Stimulated activated CD4-positive, alpha-beta T cell treated with anti-CD3 and anti-CD28 coated beads, Interleukin-2, amount 100 ng/mL, for 24 hours (primary cell): ENCODE data around the gene TAF3.

Source experiments
- DNase-seq, 2 donors: peaks; one replicate each; pipeline ENCODE4 v3.0.0-alpha.2; 2020

Gene TAF3

DNA sequence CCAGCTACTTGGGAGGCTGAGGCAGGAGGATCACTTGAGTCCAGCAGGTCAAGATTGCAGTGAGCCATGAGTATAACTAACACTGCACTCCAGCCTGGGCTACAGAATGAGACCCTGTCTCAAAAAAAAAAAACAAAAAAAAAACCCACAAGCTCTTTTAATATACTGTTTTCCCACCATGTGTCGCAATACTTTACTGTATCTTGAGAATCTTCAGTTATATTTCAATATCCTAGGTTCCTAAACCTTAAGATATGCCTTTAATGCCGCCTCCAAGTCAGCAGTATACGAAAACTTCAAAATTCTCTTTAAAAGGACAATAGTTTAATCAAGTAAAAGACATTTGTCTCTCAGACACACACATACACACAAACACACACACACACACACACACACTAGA, 62.8 kb downstream of the TAF3 start:
- no peak for DNase-seq

DNA sequence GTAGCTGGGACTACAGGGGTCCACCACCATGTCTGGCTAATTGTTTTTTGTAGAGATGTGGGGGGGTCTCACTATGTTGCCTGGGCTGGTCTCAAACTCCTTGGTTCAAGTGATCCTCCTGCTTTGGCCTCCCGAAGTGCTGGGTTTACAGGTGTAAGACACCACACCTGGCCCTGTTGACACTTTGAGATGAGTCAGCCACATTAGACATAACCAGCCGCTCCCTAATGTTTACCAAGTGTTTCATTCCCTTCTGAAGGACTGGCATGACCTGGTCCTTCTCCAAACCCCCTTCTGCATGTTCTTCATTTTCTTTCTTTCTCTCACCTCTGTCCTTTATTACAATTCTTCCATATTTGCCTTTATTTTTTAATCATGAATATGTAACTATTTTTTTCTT, 67.8 kb downstream of the TAF3 start:
- no peak for DNase-seq

DNA sequence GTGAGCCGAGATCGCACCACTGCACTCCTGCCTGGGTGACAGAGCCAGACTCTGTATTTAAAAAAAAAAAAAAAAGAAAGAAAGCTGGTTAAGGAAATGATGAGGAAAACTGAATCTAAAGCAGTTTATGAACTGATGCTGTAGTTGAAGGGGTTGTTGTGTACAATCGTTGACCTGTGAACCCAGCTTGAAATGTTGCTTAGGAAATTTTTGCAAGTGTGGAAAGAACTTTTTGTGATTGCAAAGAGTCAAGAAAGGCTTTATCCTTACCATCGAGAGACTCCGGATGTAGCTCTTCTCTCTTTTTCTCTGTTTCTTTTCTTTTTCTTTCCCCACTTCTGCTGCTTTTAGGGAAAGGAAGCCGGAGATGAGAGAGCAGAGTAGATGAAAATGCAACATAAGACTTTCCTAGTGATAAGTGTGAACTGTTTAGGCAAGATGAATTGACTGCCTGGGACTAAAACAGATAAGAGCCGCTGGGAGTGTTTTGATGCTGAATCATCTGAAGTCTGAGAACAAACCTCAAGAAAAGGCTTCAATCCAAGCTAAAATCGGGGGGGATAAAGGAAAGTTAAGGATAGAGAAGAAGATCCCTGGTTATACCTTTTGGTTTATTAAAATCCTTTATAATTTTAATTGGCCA, 69.0 kb downstream of the TAF3 start:
- DNase-seq = no peak

DNA sequence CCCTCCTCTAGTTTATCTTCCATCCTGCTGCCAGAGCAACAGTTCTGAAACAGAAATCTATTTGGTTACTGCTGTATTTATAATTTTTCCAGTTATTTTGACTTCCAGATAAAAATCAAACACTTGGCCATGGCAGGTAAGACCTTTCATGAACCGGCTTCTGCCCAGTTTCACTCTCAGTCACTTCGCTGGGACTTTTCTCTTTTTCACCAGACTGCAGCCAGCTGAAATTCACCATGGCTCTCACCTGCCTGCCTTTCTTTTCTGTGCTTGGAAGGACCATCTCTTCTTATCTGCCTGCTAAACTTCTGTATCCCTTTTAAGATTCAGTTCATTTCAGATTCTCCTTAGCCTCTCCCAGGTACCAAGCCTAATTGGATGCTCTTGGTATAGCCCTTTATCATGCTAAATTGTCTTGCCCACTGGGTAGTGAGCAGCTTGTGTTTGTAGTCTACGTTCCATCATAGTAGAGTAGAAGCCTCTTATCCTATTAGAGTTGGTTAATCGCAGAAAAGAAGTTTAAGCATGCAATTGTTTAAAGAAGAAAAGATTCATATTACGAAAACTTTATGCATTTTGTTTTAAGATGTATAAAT, 71.7 kb downstream of the TAF3 start:
- DNase-seq = no peak

DNA sequence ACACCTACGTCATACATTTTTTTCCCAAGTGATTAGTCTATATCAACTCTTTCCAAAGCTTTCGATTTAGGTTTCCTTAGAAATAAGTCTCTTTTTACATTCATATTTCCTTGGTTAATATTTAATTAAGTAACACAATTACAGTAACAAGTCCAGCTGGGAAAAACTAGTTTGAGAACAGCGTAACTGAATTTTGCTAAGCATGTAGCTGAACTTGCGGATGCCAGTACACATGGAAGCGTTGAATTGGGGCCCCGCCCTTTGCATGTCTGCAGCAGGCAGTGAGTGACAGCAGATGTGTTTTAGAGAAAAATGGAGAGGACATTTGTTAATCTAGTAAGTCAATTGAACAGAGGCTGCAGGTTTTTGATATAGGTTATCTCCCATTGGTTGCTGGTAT, 72.5 kb downstream of the TAF3 start:
- DNase-seq = no peak

DNA sequence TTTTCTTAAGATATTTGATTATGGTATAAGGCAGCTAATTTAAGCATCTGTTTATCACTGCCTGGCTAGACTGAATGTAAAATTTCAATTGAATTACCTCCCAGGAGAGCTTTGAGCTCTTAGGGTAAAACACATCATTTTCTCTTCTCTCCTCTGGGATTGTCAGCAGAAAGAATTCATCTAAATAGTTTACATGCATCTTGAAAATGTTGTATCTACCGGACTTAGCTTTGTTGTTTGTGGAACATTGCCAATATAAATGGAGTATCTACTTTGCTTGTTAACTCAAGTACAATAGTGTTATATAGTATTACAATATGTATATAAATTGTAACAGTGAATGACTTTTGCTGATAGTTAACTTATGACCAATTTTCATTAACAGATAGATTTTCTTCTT, 73.3 kb downstream of the TAF3 start:
- no peak for DNase-seq

DNA sequence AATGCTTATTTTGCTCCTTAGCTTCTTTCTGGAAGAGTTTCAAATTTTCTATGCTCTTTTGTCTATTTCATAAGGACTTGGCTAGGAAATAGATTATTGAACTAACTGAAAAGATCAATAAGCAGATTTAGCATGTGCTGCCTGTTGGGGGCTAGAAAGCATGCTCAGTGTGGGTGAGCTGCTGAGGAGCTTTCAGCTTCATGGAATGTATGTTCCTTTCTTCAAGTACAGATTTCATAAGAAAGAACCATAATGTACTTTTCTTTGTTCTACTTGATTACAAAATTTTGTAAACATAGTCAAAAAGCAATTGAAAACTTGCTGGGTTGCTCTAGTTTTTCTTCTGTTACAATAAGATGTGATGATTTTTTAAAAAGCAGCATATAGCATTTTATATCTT, 73.8 kb downstream of the TAF3 start:
- DNase-seq = no peak

DNA sequence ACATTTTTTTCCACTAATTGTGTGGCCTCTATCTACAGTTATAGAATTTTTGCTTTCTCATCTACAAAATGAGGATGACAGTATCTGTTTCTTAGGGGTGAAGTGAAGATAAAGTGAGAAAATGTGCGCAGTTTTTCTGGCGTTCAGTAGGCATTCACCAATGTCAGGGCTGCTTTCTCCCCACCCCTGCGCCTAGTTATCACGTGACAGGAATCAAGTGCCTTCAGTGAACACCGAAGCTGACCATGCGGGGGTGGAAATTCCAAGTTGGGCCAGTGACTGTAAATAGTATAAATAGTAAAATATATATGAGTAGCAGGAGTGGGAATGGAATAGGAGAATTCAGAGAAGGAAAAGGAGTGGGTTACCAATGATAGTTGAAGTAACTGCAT, 77.4 kb downstream of the TAF3 start:
- no peak for DNase-seq

DNA sequence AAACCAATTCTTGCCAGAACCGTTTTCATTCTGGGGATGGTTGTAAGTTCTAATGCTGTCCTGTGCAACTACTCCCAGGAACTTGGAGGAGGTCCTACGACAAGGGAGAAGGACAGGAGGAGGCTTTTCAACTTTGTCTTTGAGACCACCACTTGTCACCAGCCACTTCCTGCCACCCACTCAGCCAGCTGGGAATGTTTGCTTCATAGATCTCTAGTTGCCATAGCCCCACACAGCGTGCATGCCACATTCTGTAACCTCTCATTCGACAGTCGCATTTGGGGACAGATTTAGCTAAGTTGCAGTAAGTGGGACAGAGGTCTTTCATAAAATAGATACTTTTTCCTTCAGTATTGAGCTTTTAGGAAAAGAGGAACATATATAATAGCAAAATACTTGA, 78.0 kb downstream of the TAF3 start:
- DNase-seq = no peak

DNA sequence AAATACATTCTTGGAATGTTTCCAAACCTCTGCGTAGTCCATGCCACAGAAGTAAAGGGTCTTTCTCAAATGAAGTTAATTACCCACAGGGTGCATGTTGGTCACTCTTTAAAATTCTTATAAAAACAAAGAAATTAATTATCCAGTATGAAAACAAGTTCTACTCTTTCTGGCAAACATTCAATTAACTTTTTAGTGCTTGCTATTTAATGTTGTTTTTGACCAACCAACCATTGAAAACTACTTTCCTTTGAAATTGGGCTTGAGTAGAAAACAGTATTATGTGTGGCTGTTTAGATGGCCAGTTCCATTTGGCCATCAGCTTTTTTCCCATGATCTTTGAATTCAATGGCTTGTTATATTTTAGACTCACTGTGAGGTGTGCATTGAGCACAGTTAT, 83.0 kb downstream of the TAF3 start:
- DNase-seq = no peak

DNA sequence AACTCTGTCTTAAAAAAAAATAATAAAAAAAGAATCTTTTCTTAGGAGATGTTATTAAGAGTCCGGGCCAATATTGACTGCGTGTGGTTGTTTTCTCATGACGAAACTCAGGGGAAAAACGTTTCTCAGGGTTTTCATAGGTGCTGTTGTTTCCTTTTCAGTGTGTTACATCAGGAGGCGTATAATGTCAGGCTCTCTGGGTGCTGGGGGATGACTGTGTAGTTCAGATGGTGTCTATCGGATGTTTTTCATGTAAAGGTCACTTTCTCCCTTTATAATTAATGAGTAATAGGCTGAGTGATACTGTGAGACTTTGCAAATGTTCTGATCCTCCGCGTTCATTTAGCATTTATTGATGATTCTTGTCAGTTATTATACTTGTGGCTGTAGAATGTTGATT, 84.1 kb downstream of the TAF3 start:
- DNase-seq = no peak

DNA sequence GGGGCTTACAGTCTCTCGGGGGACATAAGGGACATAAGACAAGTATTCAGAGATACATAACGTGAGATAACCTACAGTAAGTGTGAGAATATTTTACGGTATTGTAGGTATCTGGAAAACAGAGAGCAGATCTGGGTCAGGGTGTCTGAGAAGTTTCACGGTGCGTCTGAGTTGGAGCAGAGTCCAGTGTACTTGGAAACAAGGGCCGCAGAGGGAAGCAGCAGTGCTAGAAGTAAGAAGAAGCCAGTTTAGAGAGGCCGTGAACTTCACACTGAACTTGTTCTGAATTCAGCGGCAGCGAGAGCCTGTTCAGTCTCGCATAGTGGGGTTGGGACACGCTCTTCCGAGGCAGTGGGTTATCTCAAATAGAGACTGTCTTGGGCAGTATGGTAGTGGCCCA, 85.5 kb downstream of the TAF3 start:
- no peak for DNase-seq

DNA sequence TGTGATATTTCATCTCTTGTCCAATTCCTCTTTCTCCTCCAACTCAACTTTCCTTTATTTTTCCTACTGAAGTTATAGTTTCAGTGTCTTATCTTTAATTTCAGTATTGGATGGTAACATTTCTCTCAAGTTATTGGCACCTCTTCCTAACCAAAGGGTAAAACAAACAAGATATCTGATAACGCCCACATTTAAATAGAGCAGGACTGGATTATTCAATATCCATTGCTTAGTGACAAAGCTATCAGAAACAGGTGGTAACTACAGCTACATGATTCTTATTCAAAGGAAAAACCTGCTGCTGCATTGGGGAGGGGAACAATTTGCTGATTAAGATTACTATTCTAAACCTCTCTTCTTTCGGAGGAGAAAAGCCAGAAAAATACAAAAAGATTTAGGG, 87.8 kb downstream of the TAF3 start:
- no peak for DNase-seq

DNA sequence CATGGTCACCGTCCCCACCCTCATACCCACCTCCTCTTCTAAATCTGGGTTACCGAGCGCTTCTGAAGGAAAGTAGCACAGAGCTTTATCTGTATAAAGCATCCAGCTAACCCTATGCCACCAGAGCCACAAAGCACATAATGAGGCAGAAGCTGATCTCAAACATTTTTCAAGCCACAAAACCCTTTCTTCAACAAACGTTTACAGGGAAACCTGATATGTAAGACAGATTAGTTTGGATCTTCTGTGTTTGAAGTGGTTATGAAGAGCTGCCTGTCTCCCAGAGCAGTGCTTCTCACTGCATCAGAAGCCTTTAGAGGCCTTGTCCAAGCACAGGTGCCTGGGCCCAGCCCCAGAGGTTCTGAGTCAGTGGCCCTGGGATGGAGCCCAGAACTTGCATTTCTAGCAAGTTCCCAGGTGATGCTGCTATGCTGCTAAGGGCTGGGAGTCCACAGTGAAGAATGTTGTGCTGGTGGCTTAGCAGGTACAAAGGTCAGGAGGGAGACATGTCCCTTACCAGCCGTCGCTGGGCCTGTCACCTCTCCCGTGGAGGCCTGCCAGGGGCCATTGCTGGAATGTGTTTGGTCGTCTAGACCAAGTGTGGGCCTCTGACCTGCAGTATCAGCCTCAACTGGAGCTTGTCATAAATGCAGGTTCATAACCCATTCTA, 90.4 kb downstream of the TAF3 start:
- no peak for DNase-seq

DNA sequence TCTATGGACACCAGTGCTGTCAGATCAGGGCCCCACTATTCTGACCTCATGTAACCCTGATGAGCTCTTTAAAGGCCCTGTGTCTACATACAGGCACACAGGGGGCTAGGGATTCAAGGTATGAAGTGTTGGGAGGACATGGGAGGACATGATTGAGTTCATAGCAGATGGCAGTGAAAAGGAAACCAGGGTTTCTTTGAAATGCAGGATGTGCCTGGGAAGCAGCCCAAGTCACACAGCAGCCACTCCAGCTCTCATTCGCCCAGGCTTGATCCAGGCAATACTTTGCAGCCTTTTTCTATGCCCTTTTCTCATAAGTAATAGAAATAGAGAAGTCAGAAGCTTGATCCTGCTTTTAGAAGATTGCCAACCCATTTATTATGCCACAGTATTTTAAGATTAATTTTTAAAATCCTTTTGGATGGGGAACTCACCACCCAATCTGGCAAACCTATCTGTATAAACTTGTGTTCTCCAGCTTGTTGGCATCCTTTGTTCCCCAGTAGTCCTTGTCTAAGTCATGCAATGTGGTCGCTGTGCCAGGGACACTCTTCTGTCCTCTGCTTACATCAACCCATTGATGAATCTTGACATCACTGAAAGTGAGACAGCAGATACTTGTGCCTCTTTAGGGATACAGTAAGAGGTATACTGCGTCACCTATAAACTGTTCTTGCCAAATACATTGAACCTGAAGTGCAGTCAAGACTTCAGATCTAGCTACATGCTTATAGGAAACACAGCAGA, 95.0 kb downstream of the TAF3 start:
- DNase-seq = no peak

DNA sequence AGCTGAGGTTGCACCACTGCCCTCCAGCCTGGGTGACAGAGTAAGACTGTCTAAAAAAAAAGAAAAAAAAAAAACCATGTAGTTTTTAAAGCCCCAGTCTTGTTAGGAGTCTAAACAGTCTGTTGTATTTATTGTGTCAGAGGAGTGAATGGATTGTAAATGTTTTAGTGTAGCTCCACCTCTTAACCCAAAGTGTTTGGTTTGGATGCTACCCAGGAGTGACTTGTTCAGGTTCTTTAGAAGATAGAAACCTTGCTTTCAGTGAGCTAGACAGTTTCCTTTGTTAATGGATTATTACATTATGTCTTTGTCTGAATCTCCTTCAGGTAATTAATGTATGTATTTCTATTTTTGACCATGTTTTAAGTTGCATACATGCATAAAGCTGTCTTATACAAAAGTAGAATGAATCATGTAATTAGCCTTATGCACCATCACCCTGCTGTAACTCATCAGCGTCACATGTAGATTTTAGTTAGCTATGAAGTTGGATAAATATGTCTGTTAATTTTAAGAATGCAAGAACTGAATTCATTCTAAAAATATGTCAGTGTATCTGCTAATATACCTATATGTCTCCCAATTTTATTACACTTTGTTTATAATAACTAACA, 97.7 kb downstream of the TAF3 start:
- no peak for DNase-seq

DNA sequence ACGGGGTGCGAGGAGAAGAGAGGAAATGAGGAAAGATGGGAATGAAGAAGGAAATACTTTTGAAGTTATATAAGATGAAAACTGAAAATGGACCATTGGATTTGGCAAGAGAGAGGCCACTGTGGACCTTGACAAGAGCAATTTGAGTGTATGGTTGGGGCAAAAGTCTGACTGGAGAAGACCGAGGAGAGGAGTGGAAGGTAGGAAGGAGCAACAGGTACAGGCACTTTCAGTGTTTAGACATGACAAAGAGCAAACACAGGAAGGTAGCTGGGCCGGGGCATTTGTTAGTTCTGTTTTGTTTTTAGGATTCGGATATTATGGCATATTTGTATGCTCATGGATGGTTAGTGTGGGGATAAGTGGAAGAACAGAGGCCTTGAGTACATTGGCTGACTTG, 99.4 kb downstream of the TAF3 start:
- no peak for DNase-seq

DNA sequence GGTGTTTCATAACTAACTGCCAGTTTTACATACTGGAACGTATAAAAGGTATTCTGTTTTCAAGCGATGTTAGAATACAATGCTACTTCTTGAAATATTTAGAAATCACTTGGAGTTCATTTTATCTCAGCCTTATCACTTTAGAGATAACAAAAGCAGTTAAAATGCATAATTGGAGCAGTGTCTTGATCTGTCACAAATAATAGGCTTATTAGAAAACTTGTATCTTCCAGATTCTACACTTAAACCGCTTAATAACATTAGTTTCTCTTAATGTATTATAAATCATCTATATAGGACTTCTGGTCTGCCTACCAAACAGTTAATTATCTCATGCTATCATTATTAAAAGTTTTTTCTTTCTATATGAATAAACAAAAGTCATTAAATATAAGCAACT, 104.4 kb downstream of the TAF3 start:
- no peak for DNase-seq

DNA sequence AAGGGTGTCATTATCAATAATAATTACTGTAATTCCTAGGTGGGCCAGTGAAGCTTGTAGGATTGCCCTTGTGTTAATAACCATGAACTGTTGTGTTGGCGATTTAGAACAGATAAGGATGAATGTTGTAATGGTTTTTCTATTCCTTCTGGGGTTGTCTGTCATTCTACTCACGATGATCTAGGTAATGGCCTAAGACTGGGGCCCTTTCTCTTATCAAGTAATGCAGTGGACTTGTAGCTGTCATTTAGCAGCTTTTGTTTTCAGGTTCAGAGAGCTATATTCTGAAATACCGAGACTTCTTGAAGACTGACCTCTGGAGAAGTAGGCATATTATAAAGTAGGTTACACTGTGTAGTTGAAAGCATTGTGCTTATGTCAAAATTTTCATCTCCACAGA, 110.2 kb downstream of the TAF3 start:
- no peak for DNase-seq

DNA sequence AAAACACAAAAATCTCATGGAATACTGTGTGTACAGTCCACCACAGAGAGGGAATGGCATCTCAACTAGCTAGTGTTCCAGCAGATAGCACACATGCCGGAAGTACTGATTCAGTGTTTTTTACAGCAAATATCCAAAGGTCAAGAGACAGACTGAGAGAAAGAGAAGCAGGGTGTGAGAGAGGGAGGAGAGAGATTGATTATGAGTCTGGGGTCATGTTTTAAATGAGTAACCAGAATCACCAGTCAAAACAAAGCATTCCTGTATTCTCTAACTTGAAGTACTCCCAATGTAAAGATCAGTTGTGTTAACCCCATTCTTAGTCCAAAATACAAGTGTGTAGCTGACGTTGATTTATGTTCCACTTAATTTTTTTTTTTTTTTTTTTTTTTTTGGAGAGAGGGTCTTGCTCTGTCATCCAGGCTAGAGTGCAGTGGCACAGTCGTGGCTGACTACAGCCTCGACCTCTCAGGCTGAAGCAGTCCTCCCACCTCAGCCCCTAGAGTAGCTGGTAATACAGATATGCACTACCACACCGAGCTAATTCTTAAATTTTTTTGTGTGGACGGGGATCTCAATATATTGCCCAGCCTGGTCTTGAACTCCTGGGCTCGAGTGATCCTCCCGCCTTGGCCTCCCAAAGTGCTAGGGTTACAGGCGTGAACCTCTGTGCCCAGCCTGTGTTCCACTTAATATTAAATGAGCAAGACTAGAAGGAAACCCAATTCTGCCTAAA, 114.2 kb downstream of the TAF3 start:
- no peak for DNase-seq

DNA sequence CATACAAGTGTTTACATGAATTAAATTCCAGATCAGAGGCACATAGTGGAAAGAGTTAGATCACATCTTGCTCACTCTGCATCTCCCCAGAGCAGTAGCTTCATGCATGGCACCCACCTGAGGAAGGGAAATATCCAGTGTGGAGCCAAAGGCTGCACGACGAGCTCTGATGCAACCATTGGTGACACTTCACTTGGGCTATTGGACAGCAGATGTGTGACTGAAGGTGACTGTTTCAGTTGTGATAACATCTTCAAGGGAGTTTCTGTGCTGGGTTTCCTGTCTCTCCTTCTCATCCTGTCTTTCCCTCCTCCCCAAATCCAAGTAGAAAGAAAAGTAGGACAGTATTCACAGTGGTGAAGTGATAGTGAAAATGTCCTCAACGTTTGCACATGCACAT, 115.0 kb downstream of the TAF3 start:
- DNase-seq = no peak

DNA sequence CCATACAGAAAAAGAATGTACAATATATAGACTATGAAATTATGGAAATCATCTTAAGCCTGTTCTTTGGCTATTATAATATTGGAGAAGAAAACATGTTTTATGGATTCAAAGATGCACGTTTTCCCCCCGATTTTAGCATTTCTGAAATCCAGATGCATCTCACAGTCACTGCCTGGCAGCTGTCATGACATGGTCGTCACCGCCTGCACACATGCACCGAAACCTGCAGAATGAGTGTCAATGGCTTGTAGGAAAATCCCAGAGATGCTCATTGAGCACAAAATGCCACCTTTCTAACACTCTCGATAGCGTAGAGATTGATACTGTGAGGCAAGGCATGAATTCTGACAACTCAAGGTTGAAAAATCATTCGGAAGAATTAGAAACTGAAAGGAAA, 115.5 kb downstream of the TAF3 start:
- DNase-seq = no peak
